ENCODE results near the gene DCST1. TPM values are rescaled to one million over a fixed set of nuclear protein-coding genes. Genes with fewer than 3 reads are reported as not detected.

The DCST1 gene
- total and polyA plus RNA-seq, 2 donors (not counting 3 experiments of a cell fraction or from before 2014, with no cell fraction given): not detected

DNA sequence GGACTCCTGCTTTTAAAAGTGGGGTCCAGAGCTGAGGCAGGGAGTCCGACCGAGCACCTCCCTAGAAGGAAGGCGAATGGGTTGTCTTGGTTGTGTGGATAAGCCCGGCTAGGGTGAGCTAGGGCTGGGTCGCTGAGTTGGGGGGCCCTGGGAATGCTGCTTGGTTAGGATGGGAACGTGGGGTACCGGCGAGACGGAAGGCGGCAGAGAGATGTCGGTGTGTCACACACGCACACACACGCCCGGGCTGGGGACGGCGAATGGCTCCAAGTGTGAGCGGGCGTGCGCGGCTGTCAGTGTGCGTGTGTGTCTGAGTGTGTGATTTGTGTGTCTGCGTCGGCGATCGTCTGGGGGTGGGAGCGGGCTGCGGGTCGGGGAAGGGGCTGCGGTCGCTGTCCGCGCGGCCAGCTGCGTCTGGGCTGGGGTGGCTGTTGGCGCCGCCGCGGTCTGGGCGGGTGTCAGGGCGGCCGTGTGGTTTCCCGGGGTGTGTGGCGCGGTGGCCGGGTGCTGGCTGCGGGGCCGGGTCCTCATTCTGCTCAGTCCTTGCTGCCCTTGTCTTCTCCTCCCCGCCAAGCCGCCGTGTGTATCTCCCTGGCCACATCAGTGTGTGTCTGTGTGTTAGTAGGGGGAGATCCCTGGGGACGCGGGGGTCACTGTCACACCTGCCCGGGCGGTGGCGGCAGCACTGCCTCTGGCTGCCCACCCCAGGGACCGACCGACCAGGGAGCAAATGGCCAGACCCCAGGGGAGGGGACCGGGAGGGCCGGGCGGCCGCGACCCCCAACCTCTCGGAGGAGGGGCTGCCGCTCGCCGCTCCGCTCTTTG, 46.1 kb downstream of the DCST1 start:
- Histone ChIP-seq H3K27me3 (ENCODE audit: control insufficient read depth in 2 of 2, insufficient read depth in 2 of 2, low read length in 2 of 2) (peaks cover 38 to 46% of the 10 kb centered on the region in 2 experiments), H3K27ac (ENCODE audit: insufficient read depth, low read depth, low read length) (no peak overlapping the region), H3K4me2 (ENCODE audit: insufficient read depth, low read length) (no peak overlapping the region), H3K79me2 (ENCODE audit: control insufficient read depth, insufficient read depth, low read length) (no peaks in the 10 kb centered on the region), H3K4me1 (ENCODE audit: control insufficient read depth, extremely low read depth, insufficient read depth, low read length) (peaks cover 11% of the 10 kb centered on the region), H3K4me3 (replicated peaks in 1 of 3; ENCODE audit: insufficient read depth in 1 of 3, low read depth in 1 of 3, low read length in 3 of 3) (no peak overlapping the region), H3K9me1 (replicated peaks; ENCODE audit: control insufficient read depth, extremely low read depth, insufficient read depth, low read length) (no peaks in the 10 kb centered on the region), H3K9ac (replicated peaks; ENCODE audit: extremely low read depth, insufficient read depth, low read length) (no peak overlapping the region), H3K36me3 (ENCODE audit: control insufficient read depth in 2 of 2, extremely low read depth in 1 of 2, insufficient read depth in 2 of 2, low read length in 2 of 2) (no peaks in the 10 kb centered on the region), H2AFZ (ENCODE audit: low read depth, low read length) (no peak overlapping the region), H4K20me1 (replicated peaks; ENCODE audit: control insufficient read depth, extremely low read depth, insufficient read depth, low read length) (no peaks in the 10 kb centered on the region), H3K9me3 (replicated peaks; ENCODE audit: control insufficient read depth, insufficient read depth, low read length) (no peaks in the 10 kb centered on the region)
- intact Hi-C loops (cut with micrococcal nuclease) (no loop called here), dilution Hi-C loops (cut with MboI; ENCODE audit: extremely low pct_ligation_motif_present, low sequenced_read_pairs) (no loop called here)
- DNase-seq (ENCODE audit: low read depth, low spot score) (no peak), FAIRE-seq (peak; percentile 64)
- no TSS peak for BruUV-seq (replicated peaks)
- CTCF ChIA-PET: interaction anchor here (0.8 to 1.9 kb wide), 5 partner anchors 15 to 520 kb away, joined by 3 to 8 read pairs (median 3); partner anchors contain the start of gene ADAM15
- TF ChIP-seq EZH2 (IDR thresholded peaks at IDR 0.05; ENCODE audit: borderline replicate concordance, low read depth, low read length, severe bottlenecking): peak; percentile 95
- TF ChIP-seq, protein P1, sequence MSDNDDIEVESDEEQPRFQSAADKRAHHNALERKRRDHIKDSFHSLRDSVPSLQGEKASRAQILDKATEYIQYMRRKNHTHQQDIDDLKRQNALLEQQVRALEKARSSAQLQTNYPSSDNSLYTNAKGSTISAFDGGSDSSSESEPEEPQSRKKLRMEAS (IDR thresholded peaks at IDR 0.05; ENCODE audit: insufficient read depth, insufficient read length): no peak
- POLR2A ChIA-PET: no interaction called here

DNA sequence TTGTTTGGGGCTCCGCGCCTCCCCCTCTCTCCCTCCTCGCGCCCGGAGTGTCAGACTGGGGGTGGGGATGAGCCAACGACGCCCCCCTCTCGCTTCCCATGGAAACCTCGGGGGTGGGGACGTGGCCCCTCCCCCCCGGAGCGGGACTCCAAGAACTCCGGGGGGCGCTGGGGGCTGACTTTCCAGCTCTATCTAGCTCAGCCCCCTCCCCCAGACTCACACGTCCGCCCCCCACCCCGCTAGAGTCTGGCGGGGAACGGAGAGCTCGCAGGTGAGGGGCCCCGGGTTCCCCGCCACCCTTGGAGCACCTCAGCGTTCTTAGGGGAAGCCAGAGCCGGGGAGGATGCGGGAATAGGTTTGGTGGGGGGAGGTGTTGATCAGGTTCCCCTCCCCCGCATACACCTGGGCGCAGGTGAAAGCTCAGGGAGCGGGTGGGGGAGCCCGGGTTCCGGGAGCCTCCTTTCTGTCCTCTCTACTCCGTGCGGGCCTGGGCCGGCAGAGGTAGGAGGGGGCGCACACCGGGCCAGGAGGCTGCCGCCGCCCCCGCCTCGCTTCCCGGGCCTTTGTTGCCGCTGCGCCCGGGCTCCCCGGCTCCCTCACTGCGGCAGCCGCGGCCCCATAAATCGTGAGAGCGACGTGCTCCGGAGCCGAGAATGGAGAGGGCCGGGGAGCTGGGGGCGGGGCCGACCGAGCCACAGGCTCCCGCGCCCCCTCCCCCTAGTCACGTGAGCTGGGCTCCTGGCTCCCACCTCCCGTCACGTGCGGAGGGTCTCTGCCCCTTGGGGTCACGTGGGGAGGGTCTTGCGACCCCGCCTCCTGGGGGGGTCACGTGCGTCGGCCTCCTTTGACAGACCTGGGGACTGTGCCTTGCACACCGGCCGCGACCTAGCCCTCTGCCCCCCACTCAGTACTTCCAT, 46.9 kb downstream of the DCST1 start:
- H3K36me3 ChIP-seq (ENCODE audit: control insufficient read depth in 2 of 2, extremely low read depth in 1 of 2, insufficient read depth in 2 of 2, low read length in 2 of 2): no peaks in the 10 kb centered on the region
- no peaks in the 10 kb centered on the region for H4K20me1 ChIP-seq (replicated peaks; ENCODE audit: control insufficient read depth, extremely low read depth, insufficient read depth, low read length)
- H3K9me3 ChIP-seq (replicated peaks; ENCODE audit: control insufficient read depth, insufficient read depth, low read length): no peaks in the 10 kb centered on the region
- TF ChIP-seq EZH2 (IDR thresholded peaks at IDR 0.05; ENCODE audit: borderline replicate concordance, low read depth, low read length, severe bottlenecking) (peak; percentile 4), JUN (IDR thresholded peaks at IDR 0.05; ENCODE audit: borderline replicate concordance, insufficient read depth, insufficient read length, low read depth) (no peak)
- TF ChIP-seq, protein P1 (IDR thresholded peaks at IDR 0.05; ENCODE audit: insufficient read depth, insufficient read length): peak; percentile 41
- FAIRE-seq (no peak), DNase-seq (ENCODE audit: low read depth, low spot score) (no peak)
- no peak overlapping the region for H2AFZ ChIP-seq (ENCODE audit: low read depth, low read length)
- ChIA-PET CTCF (interaction anchor here (1.0 to 1.4 kb wide), 4 partner anchors 19 to 92 kb away, joined by 3 to 5 read pairs (median 4); partner anchors contain the start of genes ADAM15 and KRTCAP2), POLR2A (interaction anchor here (0.7 kb wide), 1 partner anchor 396 kb away, joined by 3 read pairs; no protein-coding TSS in a partner anchor)
- H3K9ac ChIP-seq (replicated peaks; ENCODE audit: extremely low read depth, insufficient read depth, low read length): no peak overlapping the region
- H3K27ac ChIP-seq (ENCODE audit: insufficient read depth, low read depth, low read length): no peak overlapping the region
- H3K4me3 ChIP-seq (replicated peaks in 1 of 3; ENCODE audit: insufficient read depth in 1 of 3, low read depth in 1 of 3, low read length in 3 of 3): no peak overlapping the region
- H3K4me2 ChIP-seq (ENCODE audit: insufficient read depth, low read length): no peak overlapping the region
- no peaks in the 10 kb centered on the region for H3K9me1 ChIP-seq (replicated peaks; ENCODE audit: control insufficient read depth, extremely low read depth, insufficient read depth, low read length)
- H3K79me2 ChIP-seq (ENCODE audit: control insufficient read depth, insufficient read depth, low read length): no peaks in the 10 kb centered on the region
- intact Hi-C loops (cut with micrococcal nuclease): no loop called here
- dilution Hi-C loops (cut with MboI; ENCODE audit: extremely low pct_ligation_motif_present, low sequenced_read_pairs): no loop called here
- H3K27me3 ChIP-seq (ENCODE audit: control insufficient read depth in 2 of 2, insufficient read depth in 2 of 2, low read length in 2 of 2): peaks cover 35 to 46% of the 10 kb centered on the region in 2 experiments
- H3K4me1 ChIP-seq (ENCODE audit: control insufficient read depth, extremely low read depth, insufficient read depth, low read length): peaks cover 12% of the 10 kb centered on the region
- BruUV-seq (replicated peaks): no TSS peak
